IPS-NIHi11 (cell line): Measurements from ENCODE around the gene DCC.
"Not testable (repeated sequence)": the region's sequence is repeated elsewhere in the genome, so short reads cannot be mapped to it uniquely, and the experiment has no call there.

ENCODE experiments used
- DNase-seq: peaks from one replicate; pipeline ENCODE4 v3.0.0; 2012; ENCODE audit warnings: mixed read lengths, low spot score

Gene DCC

GRCh38 chr18:53417003-53417402, 1077.0 kb downstream of the DCC start:
- peak; percentile 6 for DNase-seq

GRCh38 chr18:53421869-53422268, 1081.9 kb downstream of the DCC start:
- DNase-seq, result no peak

GRCh38 chr18:53422896-53423295, 1082.9 kb downstream of the DCC start:
- DNase-seq, result no peak

- DNase-seq, result no peak
These were observed 1086.7 kb downstream of the DCC start for GRCh38 chr18:53426666-53427184.

- no peak for DNase-seq
These were observed 1101.9 kb downstream of the DCC start for GRCh38 chr18:53441761-53442414.

- no peak for DNase-seq
These were observed 1102.4 kb downstream of the DCC start for GRCh38 chr18:53442415-53442783.

- no peak for DNase-seq
These were observed 1103.3 kb downstream of the DCC start for GRCh38 chr18:53443336-53443735.

- DNase-seq, result no peak
These were observed 1103.8 kb downstream of the DCC start for GRCh38 chr18:53443831-53444230.

- DNase-seq, result no peak
These were observed 1111.9 kb downstream of the DCC start for GRCh38 chr18:53451902-53452301.

GRCh38 chr18:53457068-53457467, 1117.1 kb downstream of the DCC start:
- DNase-seq, result no peak

GRCh38 chr18:53458268-53458667, 1118.3 kb downstream of the DCC start:
- DNase-seq, result no peak

- DNase-seq, result peak; percentile 37
These were observed 1119.1 kb downstream of the DCC start for GRCh38 chr18:53458944-53459580.

- DNase-seq, result no peak
These were observed 1127.8 kb downstream of the DCC start for GRCh38 chr18:53467756-53468155.

GRCh38 chr18:53468173-53468572, 1128.2 kb downstream of the DCC start:
- DNase-seq, result not testable (repeated sequence)

- no peak for DNase-seq
These were observed 1132.5 kb downstream of the DCC start for GRCh38 chr18:53472546-53472945.

GRCh38 chr18:53478155-53478554, 1138.2 kb downstream of the DCC start:
- DNase-seq, result no peak

- no peak for DNase-seq
These were observed 1146.3 kb downstream of the DCC start for GRCh38 chr18:53486296-53486695.

- DNase-seq, result no peak
These were observed 1149.3 kb downstream of the DCC start for GRCh38 chr18:53489266-53489665.

- no peak for DNase-seq
These were observed 1150.0 kb downstream of the DCC start for GRCh38 chr18:53490019-53490418.

- DNase-seq, result no peak
These were observed 1156.0 kb downstream of the DCC start for GRCh38 chr18:53496028-53496427.

GRCh38 chr18:53503914-53504441, 1164.0 kb downstream of the DCC start:
- DNase-seq, result no peak

- DNase-seq, result no peak
These were observed 1168.5 kb downstream of the DCC start for GRCh38 chr18:53508529-53508928.

- no peak for DNase-seq
These were observed 1169.9 kb downstream of the DCC start for GRCh38 chr18:53509886-53510285.

GRCh38 chr18:53511725-53512124, 1171.7 kb downstream of the DCC start:
- not testable (repeated sequence) for DNase-seq
